Measurements from ENCODE around the gene GRIA4.

GRIA4 gene

DNA sequence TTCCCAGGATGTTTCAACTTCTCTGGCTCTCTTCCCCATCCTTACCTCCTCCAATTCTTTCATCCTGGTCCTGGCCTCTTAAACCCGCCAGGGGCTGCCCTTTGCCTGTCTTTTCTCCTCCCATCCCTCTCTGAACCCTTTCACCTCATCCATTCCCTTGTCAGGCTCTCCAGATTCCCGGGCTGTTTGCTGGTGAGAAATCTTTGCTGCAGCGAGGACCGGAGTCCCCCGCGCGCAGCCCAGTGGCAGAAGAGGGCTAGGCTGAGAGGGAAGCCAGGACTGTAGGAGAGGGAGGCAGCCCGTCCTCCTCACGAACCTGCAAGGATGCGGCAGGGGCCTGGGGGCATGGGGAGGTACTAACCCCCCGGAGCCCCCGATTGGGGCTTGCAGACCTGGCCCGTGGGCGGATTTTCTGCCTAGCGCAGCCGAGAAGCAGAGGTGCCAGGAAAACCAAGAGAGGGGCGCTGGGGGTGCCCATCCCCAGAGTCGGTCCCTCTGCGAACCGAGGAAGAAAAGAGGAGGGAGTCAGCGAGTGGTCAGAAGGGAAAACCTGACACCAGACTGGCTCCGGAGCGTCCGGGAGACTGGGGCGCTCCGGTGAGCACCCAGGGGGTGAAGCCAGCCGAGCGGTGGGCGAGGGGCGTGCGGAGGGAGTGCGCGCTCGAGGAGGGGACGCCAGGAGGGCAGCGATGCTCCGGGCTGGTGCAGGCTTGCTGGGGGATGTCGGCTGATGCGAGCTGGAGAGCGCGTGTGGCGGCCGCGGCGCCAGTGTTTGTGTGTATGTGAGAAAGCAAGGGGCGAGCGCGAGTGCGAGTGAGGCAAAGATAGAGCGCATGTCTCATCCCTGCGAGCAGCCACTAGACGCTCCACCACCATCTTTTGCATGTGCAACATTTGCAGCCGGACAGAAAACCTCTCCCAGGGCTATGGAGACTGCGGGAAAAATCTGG is at the start of gene GRIA4:
Gene GRIA4 (plus strand): TSS at position 242 of the 950 bp plus-strand sequence. CDS start 925 bp downstream, outside the sequence.
- DNase-seq, result no peak

GRCh38 chr11:105573091-105573490 is 36.8 kb upstream of the GRIA4 start:
- no peak for DNase-seq

DNA sequence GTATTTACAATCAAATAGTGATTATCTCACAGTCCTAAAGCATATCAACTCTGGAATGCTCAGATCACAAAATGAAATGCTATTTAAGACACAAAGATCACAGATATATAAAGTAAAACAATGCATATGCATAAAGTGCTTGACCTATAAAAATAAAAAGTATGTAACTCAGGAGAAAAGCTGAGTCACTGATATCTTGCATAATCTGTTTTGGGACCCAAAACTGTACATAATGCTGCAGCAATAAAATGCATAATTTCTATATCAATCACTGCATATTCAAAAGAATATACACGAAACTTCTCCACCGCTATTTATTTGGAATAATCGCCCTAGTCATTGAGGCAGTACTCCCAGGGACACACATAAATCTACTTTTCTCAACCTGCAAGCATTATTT is 34.9 kb upstream of the GRIA4 start:
- DNase-seq, result no peak

- no peak for DNase-seq
Observed at GRCh38 chr11:105577641-105578040, 32.2 kb upstream of the GRIA4 start.

DNA sequence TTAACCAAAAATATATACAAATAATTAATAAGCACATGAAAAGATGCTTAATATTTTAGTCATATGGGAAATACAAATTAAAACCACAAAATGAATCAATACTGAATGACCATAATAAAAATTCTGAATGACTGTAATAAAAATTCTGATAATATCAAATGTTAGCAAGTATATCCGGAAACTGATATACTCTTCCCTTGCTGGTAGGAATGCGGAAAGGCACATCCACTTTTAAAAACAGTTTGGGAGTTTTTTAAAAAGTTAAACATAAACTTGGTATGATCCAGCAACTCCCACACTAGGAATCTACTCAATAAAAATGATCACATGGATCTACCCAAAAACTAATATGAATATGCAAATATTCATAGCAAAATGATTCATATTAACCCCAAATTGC is 30.8 kb upstream of the GRIA4 start:
- no peak for DNase-seq

DNA sequence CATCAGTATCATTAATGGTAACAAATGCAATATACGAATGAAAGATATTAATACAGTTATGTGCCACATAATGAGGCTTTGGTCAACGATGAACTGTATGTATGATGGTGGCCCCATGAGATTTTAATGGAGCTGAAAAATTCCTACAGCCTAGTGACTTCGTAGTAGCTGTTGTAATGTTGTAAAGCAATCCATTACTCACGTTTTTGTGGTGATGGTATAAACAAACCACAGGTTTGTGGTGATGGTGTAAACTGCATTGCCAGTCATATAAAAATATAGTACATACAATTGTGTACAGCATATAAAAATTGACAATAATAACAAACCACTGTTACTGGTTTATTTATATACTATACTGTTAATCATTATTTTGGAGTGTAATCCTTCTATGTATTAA is 27.4 kb upstream of the GRIA4 start:
- no peak for DNase-seq

DNA sequence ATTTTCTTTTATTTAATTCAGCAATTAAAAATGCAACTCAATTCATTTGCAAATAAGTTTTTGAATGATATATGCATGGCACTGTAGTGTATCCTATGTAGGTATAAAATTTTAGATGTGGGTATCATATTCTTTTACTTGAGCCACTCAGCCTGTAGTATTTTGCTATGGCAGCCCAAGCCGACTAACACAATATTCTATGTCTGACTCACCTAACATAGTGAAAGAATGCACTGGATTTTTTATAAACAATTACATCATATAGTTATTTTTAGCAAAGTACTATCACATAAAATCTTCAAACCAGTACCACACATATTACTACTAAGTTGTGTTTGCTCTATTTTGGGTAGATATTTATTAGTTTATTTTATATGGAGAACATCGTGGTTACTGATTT is 21.9 kb upstream of the GRIA4 start:
- no peak for DNase-seq

- no peak for DNase-seq
Observed at GRCh38 chr11:105589346-105589745, 20.5 kb upstream of the GRIA4 start.

- no peak for DNase-seq
Observed at GRCh38 chr11:105592035-105592434, 17.8 kb upstream of the GRIA4 start.

DNA sequence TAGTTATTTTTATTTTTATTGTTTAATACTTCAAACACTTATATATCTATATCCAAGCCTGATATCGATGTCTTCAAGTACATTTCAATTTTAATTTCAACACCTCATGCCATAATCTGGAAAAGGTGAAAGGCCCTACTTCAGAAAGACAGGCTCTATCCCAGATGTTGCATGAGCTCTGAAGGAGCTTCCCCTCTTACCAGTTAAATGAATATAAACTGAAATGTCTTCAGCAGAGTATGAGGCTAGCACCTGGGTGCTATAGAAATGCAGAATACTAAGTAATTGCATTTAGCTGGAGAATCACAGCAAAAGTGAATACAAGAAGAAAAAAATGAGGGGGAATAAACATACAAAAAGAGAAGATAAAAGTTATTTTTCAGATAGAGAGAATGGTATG is 11.5 kb upstream of the GRIA4 start:
- DNase-seq, result no peak

DNA sequence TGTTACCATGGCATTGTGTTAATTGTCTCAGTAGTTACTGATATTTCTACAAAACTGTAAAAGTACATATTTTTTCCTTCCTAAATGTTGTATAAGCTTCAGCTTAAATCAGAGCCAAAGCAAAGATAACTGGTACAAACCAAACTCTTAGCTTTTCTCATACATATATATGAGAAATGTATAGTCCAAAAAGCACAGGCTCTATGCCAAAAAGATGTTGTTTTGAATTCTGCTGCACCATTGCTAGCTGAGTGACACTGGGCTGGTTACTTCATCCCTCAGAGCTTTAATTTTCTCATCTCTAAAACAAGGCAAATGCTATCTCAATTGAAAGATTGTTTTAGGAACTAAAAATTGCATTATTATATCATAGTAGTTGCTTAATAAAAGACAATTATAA is 6.7 kb upstream of the GRIA4 start:
- no peak for DNase-seq

- no peak for DNase-seq
Observed at GRCh38 chr11:105609341-105609781, 512 bp upstream of the GRIA4 start.

GRCh38 chr11:105610871-105611571 is 1.1 kb downstream of the GRIA4 start:
- DNase-seq, result no peak

DNA sequence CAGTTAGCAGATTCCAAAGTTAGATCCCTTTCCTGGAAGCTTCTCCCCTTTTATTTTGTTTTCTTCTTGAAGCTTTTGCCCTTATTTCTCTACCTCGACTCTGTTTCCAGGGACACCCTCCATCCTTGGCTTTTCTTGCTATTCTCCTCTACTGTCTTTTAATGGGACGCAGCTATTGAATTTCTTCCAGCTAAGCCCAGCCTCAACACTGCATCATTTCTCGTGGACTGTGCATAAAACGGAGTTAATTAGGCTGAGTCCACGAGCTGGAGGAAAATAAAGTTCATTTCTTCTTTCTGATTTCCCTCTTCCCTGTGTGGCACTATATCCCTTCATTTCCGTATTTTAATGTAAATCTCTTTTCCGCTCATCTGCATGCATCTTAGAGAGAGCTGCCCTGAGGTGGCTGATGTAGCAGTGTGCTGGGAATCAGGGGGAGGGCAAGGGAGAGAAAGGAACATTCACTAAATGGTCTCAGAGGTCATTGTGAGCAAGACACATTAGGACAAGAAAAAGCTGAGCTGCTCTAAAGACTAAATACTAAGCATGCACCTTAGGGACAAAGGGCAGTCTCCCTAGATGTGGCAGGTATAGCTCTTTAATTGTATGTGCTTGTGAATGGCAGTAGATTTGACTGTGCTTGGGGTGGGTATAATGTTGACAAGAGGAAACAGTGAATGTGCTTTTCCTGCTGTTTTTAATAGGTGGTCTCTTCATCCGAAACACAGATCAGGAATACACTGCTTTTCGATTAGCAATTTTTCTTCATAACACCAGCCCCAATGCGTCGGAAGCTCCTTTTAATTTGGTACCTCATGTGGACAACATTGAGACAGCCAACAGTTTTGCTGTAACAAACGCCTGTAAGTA is 1.9 kb downstream of the GRIA4 start:
- no peak for DNase-seq

DNA sequence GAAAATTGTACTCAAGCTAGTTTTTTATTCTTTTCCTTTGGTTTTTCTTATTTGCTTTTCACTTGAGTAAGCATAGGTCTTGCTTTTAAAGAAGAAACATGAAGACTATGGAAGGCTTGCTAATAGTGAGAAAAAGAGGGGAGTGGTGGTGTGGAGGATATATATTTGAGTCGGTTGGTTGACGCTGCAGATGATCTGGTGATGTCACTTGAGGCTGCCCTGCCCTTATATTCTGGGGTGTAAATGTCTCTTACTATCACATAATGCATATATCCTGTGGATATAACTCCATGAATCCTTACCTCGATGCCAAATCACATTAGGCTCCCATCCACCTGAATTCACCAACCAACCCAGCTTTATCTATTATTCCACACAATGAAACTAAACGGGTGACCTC is 2.9 kb downstream of the GRIA4 start:
- DNase-seq, result no peak

DNA sequence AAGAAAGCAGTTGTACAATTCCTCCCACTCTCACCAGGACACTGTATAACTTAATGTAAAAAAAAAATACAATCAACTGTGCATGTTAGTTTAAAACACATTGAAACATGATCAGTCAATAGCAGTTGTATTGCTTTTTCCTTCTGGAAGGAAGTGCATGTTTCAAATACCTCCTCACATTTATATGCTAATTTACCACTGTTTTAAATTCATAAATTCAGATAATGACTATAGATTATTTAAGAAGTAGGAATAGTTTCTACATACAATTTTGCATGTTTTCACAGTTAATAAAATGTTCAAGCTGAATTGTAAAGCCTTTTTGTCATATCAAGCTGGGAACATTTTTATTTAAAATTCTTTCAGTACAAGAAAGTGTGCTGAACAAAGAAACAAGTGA is 3.3 kb downstream of the GRIA4 start:
- no peak for DNase-seq

DNA sequence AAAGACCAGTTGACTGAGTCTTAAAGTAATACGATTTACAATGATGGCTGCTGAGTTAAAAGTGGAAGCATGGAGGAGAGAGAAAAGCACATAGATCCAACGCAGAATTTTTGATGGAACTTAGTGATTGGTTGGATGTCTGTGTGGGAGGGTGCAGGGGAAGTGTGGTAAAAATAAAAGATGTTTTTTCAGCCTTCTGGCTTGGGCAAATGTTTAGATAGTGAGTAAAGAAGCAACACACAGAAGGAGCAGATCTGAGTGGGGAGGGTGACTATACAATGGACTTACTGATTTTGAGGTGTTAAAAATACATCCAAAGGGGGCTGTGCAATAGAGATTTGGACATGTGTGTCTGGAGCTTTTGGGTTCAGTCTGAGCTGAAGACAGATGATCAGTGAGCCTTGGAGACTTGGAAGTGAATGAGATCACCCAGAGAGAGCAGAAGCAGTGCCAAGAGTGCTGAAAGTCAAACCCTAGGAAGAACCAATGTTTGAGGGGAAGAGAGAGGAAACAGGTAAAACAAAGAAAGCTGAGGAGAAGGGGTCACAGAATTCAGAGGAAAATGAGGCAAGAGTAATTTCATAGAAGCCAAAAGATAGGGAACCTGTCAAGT is 8.6 kb downstream of the GRIA4 start:
- DNase-seq, result no peak

DNA sequence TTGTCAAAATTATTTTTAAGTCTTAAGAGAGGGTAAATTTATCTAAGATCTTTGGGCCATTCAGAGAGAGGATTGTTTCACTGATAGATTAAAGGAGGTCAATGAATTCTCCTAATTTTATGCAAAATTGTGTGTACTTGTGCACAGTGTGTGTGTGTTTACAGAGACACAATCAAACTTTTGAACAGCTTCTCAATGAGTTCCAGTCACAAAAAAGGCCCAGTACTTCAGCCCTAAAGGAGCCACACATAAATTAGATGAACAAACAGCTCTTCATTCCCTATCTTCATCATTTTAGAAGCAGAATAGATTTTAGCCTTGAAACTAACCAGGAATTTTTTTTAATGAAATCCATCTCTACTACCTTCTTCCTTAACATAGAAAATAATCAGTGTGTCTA is 9.7 kb downstream of the GRIA4 start:
- DNase-seq, result no peak

- no peak for DNase-seq
Observed at GRCh38 chr11:105622016-105622415, 12.1 kb downstream of the GRIA4 start.

DNA sequence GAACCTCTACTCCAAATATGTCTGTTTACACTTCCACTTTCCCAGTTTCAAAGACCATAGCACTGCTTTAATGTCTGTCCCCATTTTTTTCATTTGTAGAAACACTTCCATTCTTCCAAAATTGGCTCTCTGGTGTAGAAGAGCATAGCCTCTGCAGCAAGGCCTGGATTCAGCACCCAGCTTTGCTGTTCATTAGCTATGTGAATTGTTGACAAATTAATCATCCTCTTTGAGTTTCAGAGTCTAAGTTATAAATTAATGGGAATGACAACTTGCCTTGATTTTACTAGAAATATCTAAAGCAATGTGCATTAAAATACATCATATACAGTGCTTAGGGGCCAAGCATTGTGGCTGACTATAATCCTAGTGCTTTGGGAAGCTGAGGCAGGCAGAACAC is 22.4 kb downstream of the GRIA4 start:
- no peak for DNase-seq

DNA sequence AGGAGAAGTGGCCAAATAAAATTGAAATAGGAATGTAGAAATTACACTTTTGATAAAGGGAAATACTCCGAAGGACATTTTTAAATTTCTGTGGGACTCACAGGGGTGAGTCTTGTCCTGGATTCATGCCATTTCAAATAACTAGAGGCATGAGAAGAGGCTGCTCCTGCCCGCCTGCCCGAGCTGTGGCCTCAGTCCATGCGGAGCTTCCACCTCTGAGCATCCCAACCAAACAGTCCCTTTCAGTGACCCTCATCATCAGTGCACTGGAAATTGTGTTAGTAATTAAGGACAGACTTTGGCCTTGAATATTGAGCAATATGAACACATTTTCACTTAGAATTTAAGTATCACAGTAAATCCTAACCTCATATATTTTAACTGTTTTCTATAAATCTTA is 25.6 kb downstream of the GRIA4 start:
- no peak for DNase-seq

DNA sequence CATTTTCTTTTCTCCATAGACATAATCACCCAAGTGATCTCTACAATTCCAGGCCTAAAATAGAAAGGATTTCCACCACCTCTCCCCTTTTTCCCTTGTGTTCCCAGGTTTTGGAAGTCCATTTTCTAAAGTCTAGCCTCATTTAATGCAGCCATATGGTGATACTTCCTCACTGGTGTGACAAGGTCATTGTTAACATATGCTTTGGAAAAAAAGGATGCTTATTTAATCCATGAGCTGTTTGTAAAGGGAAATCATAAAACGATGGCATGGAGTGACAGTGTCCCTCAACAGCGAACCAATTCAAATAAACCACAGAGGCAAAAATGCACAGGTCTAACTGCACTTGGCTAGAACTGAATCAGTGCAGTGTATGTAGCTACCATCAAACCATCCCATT is 26.6 kb downstream of the GRIA4 start:
- DNase-seq, result no peak

- DNase-seq, result no peak
Observed at GRCh38 chr11:105639527-105639926, 29.7 kb downstream of the GRIA4 start.

Measured in cortex of kidney (tissue), 1 donor.